A673 (cell line): ENCODE measurements around the gene PPHLN1. TPM values are rescaled to one million over a fixed set of nuclear protein-coding genes. Genes with fewer than 3 reads are reported as not detected.
A peak's percentile ranks its signal among the peaks of the same experiment; 100 is the strongest.

Experiments used
- BruUV-seq: library from RNA; stranded (reverse); fragments of 400-500 nt; replicated peaks from 2 replicates; lab custom pipeline; 2021; lab: Mats Ljungman, UMichigan
- CTCF ChIA-PET: fragments of 300-600 bp; sonication (Branson Sonifier 250); formaldehyde crosslinking; loops from one replicate; lab custom pipeline; 2022; ENCODE audit warnings: antibody characterized with exemption; lab: Charles Lee
- POLR2A ChIA-PET: fragments of 300-600 bp; sonication (Branson Sonifier 250); formaldehyde crosslinking; loops from one replicate; lab custom pipeline; 2022; ENCODE audit warnings: antibody characterized with exemption; ENCODE audit not compliant: low non-redundant PET; lab: Charles Lee
- DNase-seq: peaks from one replicate; pipeline ENCODE4 v3.0.0-alpha.2; 2015; ENCODE audit warnings: low spot score
- H3K27ac ChIP-seq: fragments of 200-600 bp; sonication (generic); 2 replicates; pipeline ENCODE4 v1.5.1; 2016; ENCODE audit warnings: mixed run types, low read depth, mild to moderate bottlenecking, mixed read lengths, antibody characterized with exemption, low read length; ENCODE audit not compliant: poor library complexity, severe bottlenecking
- H3K27me3 ChIP-seq: fragments of 200-600 bp; sonication (generic); replicated peaks from 2 replicates; pipeline ENCODE4 v1.6.1; 2017; ENCODE audit warnings: mixed run types, low read depth, mild to moderate bottlenecking, mixed read lengths, antibody characterized with exemption, low read length; ENCODE audit not compliant: insufficient read depth, poor library complexity
- H3K36me3 ChIP-seq: fragments of 200-600 bp; sonication (generic); 2 replicates; pipeline ENCODE4 v1.6.1; 2016; ENCODE audit warnings: mixed run types, mild to moderate bottlenecking, mixed read lengths, antibody characterized with exemption, low read length; ENCODE audit not compliant: insufficient read depth, poor library complexity, severe bottlenecking
- H3K4me1 ChIP-seq: fragments of 200-600 bp; sonication (generic); 2 replicates; pipeline ENCODE4 v1.6.1; 2017; ENCODE audit warnings: mixed run types, mild to moderate bottlenecking, mixed read lengths, antibody characterized with exemption, low read length; ENCODE audit not compliant: insufficient read depth, poor library complexity, severe bottlenecking
- H3K4me3 ChIP-seq: fragments of 200-600 bp; sonication (generic); 2 replicates; pipeline ENCODE4 v1.5.1; 2016; ENCODE audit warnings: low read depth, mixed run types, mild to moderate bottlenecking, mixed read lengths, low read length; ENCODE audit not compliant: poor library complexity, severe bottlenecking
- H3K9me3 ChIP-seq: fragments of 200-600 bp; sonication (generic); 2 replicates; pipeline ENCODE4 v1.6.1; 2016; ENCODE audit warnings: mixed run types, low read depth, mild to moderate bottlenecking, mixed read lengths, antibody characterized with exemption, low read length; ENCODE audit not compliant: poor library complexity, severe bottlenecking
- EZH2 ChIP-seq: fragments of 200-600 bp; sonication (generic); IDR thresholded peaks from 2 replicates; pipeline ENCODE4 v1.6.1; 2017; ENCODE audit warnings: borderline replicate concordance, low read depth, mild to moderate bottlenecking, mixed read lengths, antibody characterized with exemption, low read length; ENCODE audit not compliant: poor library complexity, severe bottlenecking
- intact Hi-C: fragments of 100-400 bp; cut with micrococcal nuclease; formaldehyde crosslinking; loops from one replicate; pipeline ENCODE4 v1.10.0; 2022; ENCODE audit not compliant: unreplicated experiment
- total RNA-seq: library from RNA; stranded (reverse); gene quantifications from 2 replicates; pipeline ENCODE4 v1.2.3, GENCODE V29; 2021
- TF ChIP-seq, protein P1 (sequence below): fragments of 300-800, 200-600 bp; sonication (generic); conservative IDR thresholded peaks from 2 replicates; pipeline ENCODE4 v1.5.1; 2017; ENCODE audit warnings: low read depth, mild to moderate bottlenecking, antibody characterized with exemption, low read length, moderate library complexity, mixed read lengths

PPHLN1 gene
- total RNA-seq, 1 experiment from 2014 or later = 90.1 TPM

DNA sequence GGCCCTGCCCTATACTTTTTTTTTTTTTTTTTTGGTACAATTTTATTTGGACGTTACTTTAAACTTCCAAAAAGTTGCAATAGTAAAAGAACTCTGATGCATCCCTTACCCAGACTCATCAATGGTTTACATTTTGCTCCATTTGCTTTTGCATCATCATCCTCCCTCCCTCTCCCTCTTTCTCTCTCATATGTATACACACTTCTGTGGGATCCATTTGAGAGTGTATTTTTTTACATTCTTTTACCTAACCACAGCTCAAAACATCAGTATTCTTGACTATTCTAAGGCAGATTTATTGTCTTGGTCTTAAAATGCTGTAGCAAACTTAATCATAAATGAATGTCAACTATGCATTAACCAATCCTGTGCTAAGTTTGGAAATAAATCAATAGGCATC, 152.0 kb downstream of the PPHLN1 start:
- Histone ChIP-seq H3K4me3 (no peak overlapping the region), H3K9me3 (no peaks in the 10 kb centered on the region), H3K36me3 (no peaks in the 10 kb centered on the region), H3K27me3 (no peaks in the 10 kb centered on the region), H3K27ac (no peak overlapping the region), H3K4me1 (no peaks in the 10 kb centered on the region)
- no peak for DNase-seq
- BruUV-seq = no TSS peak
- POLR2A ChIA-PET = no interaction called here
- CTCF ChIA-PET = no interaction called here
- intact Hi-C loops = no loop called here
- TF ChIP-seq, protein P1, sequence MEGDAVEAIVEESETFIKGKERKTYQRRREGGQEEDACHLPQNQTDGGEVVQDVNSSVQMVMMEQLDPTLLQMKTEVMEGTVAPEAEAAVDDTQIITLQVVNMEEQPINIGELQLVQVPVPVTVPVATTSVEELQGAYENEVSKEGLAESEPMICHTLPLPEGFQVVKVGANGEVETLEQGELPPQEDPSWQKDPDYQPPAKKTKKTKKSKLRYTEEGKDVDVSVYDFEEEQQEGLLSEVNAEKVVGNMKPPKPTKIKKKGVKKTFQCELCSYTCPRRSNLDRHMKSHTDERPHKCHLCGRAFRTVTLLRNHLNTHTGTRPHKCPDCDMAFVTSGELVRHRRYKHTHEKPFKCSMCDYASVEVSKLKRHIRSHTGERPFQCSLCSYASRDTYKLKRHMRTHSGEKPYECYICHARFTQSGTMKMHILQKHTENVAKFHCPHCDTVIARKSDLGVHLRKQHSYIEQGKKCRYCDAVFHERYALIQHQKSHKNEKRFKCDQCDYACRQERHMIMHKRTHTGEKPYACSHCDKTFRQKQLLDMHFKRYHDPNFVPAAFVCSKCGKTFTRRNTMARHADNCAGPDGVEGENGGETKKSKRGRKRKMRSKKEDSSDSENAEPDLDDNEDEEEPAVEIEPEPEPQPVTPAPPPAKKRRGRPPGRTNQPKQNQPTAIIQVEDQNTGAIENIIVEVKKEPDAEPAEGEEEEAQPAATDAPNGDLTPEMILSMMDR = no peak
- no peak for TF ChIP-seq EZH2

DNA sequence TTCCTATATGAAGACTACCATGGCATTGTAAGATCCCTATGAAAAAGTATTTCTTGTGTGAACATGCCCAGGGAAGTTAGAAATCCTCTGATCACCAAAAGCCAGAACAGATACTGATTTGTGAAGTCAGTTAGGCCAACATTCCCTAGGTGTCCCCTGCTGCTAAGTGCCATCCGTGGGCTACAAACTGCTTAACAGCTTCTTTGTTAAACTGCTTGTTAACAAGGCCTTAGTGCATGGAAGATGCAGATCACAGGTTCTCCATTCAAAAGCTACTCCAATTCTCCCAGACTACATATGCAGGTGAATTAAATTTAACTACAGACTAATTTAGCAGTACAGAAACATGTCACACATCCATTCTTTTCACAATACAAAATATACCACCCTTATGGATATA, 155.4 kb downstream of the PPHLN1 start:
- no peaks in the 10 kb centered on the region for H3K9me3 ChIP-seq
- peaks cover 5% of the 10 kb centered on the region for H3K4me1 ChIP-seq
- TF ChIP-seq, protein P1 = no peak
- TF ChIP-seq EZH2 = no peak
- intact Hi-C loops = loop anchor here (5.0 kb wide), 3 partner anchors 106 to 856 kb away; partner anchors contain the start of gene PRICKLE1
- POLR2A ChIA-PET = no interaction called here
- BruUV-seq = no TSS peak
- CTCF ChIA-PET = no interaction called here
- no peak overlapping the region for H3K4me3 ChIP-seq
- H3K27me3 ChIP-seq = peaks cover 22% of the 10 kb centered on the region
- H3K36me3 ChIP-seq = no peaks in the 10 kb centered on the region
- no peak for DNase-seq
- H3K27ac ChIP-seq = no peak overlapping the region

DNA sequence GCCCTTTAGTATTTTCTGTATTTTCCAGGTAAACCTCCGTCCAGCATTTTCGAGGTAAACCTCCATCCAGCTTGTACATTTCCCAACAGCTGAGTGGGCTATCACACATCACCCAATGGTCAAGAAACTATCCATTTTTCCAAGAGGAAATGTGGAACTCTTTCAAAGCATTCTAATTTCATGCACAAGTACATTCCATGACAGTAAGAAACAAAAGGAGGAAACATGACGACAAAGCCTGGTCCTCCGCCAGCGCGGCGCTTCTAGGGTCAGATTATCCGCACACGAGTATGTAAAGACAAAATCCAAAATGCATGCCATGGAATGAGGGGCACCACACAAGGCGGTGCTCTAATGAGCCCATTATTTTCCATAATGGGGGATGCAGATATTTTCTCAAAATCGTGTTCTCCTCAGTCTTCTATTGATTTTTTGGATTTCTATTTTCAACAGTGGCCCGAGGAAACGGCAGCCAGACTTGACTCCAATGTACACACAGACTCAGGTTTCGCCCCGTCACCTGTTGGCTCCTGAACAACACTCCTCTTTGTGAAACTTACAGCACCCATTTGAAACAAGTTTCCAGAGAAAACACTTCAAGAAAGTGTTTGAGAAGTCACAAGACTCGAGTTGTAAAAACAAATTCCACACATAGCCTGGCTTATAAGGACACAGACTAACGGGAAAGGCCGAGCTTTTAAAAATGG, 156.2 kb downstream of the PPHLN1 start:
- no peak overlapping the region for H3K27ac ChIP-seq
- H3K36me3 ChIP-seq = no peaks in the 10 kb centered on the region
- peaks cover 5% of the 10 kb centered on the region for H3K4me1 ChIP-seq
- TF ChIP-seq EZH2 = no peak
- TF ChIP-seq, protein P1 = no peak
- POLR2A ChIA-PET = interaction anchor here (0.7 kb wide), 2 partner anchors 30 to 1470 kb away, joined by 3 to 5 read pairs; no protein-coding TSS in a partner anchor
- H3K9me3 ChIP-seq = no peaks in the 10 kb centered on the region
- intact Hi-C loops = loop anchor here (5.0 kb wide), 3 partner anchors 105 to 855 kb away; partner anchors contain the start of gene PRICKLE1
- H3K27me3 ChIP-seq = peaks cover 22% of the 10 kb centered on the region
- DNase-seq = no peak
- peak overlapping the region; percentile 74 for H3K4me3 ChIP-seq
- no TSS peak for BruUV-seq
- CTCF ChIA-PET = interaction anchor here (1.3 to 1.7 kb wide), 2 partner anchors 83 to 87 kb away, joined by 3 to 9 read pairs; no protein-coding TSS in a partner anchor
